ENCODE data around the gene ZNF878. TPM values are rescaled to one million over a fixed set of nuclear protein-coding genes. Genes with fewer than 3 reads are reported as not detected.

The ZNF878 gene
- total and polyA plus RNA-seq, 2 of the 8 experiments (the other 6 are each of a cell fraction or from before 2014, with no cell fraction given), result 0.91 to 9.1 TPM

DNA sequence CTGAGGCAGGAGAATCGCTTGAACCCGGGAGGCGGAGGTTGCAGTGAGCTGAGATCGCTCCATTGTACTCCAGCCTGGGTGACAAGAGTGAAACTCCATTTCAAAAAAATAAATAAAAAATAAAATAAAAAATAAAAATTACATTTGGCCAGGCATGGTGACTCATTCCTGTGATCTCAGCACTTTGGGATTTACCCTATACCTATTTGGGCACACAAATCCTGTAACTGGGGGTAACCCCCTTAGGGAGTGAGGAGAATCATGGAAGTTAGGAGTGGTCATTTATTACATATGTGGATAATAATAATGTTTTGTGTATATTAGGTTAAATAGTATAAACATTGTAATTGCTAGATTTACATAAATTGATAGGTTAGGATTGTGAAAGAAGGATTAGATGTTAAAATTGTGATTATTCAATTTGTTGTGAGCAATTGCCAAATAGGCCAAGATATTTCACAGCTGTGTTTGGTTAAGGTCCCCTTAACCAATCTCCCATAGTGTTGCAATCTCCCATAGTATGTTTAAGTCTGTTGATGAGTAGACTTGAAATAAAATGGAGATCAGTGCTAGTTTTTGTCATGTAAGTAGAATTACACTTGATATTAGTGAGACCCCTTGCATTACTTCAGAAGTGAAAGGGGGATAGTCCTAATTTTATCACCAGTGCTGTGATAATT lies 42.5 kb upstream of the ZNF878 start (continued):
- TF ChIP-seq SIRT6 (IDR thresholded peaks at IDR 0.05; ENCODE audit: low read length) (no peak), JUND (IDR thresholded peaks at IDR 0.05; ENCODE audit: low read length) (no peak), ZNF274 (IDR thresholded peaks at IDR 0.05; ENCODE audit: borderline replicate concordance, extremely low read depth, low read length) (no peak), SAP30 (IDR thresholded peaks at IDR 0.05; ENCODE audit: insufficient read depth, insufficient replicate concordance, low read length) (no peak), BCL11A (IDR thresholded peaks at IDR 0.05; ENCODE audit: low read depth in 2 of 2, low read length in 2 of 2) (no peak), TCF12 (IDR thresholded peaks at IDR 0.05; ENCODE audit: low read depth, low read length) (no peak)

All from H1 (cell line).